ENCODE measurements around the gene MRPL28.

GRCh38 chr16:377419-377951, 7.1 kb upstream of the MRPL28 start:
- TF ChIP-seq, protein P1, sequence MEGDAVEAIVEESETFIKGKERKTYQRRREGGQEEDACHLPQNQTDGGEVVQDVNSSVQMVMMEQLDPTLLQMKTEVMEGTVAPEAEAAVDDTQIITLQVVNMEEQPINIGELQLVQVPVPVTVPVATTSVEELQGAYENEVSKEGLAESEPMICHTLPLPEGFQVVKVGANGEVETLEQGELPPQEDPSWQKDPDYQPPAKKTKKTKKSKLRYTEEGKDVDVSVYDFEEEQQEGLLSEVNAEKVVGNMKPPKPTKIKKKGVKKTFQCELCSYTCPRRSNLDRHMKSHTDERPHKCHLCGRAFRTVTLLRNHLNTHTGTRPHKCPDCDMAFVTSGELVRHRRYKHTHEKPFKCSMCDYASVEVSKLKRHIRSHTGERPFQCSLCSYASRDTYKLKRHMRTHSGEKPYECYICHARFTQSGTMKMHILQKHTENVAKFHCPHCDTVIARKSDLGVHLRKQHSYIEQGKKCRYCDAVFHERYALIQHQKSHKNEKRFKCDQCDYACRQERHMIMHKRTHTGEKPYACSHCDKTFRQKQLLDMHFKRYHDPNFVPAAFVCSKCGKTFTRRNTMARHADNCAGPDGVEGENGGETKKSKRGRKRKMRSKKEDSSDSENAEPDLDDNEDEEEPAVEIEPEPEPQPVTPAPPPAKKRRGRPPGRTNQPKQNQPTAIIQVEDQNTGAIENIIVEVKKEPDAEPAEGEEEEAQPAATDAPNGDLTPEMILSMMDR (IDR thresholded peaks at IDR 0.05): no peak
- TF ChIP-seq POLR2AphosphoS5 (IDR thresholded peaks at IDR 0.05; ENCODE audit: low read depth, low read length): no peak
- TF ChIP-seq, protein P2, sequence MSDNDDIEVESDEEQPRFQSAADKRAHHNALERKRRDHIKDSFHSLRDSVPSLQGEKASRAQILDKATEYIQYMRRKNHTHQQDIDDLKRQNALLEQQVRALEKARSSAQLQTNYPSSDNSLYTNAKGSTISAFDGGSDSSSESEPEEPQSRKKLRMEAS (IDR thresholded peaks at IDR 0.05; ENCODE audit: low read depth): no peak

All from SK-N-SH (cell line).